ENCODE measurements around the gene CDH4. TPM values are rescaled to one million over a fixed set of nuclear protein-coding genes. Genes with fewer than 3 reads are reported as not detected.

Gene CDH4
- total RNA-seq, 2 experiments from 2014 or later = not detected

DNA sequence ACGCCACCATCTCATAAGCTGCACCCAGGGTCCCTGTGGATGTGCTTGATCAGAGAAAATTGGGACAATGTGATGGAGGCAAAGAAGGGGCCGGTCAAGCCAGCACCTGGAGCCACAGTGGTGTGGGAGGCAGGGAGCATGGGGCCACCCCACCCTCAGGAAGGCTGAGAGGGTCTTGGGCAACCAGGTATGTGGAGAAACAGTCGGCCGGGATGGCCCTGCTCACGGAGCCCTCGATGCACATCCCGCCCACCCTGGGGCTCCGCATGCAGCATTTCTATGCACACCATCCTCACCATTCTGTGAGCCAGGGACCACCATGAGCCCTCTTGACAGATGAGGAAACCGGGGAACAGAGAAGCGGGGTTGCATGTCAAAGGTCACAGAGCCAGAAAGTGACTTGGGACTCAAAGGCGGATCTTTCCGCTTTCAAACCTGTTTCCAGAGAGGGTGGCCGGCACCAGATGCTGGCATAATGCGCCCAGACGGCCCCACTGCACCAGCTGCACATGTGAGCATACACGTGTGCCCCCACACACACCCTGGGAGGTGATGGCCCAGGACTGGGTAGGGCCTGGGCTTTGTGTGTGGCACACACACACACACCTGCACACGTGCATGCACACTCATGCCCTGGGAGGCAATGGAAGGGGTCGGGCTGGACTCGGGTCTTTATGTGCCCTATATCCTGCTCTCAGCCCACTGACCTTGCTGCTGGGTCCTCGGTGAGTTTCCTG is 415.2 kb downstream of the CDH4 start:
- H3K9me2 ChIP-seq (ENCODE audit: insufficient read depth, low read length) = no peaks in the 10 kb centered on the region
- H4K20me1 ChIP-seq (ENCODE audit: insufficient read depth, low read length) = no peaks in the 10 kb centered on the region
- no peak for TF ChIP-seq EZH2phosphoT487 (IDR thresholded peaks at IDR 0.05; ENCODE audit: borderline replicate concordance, low read depth, low read length)
- TF ChIP-seq, protein P1, sequence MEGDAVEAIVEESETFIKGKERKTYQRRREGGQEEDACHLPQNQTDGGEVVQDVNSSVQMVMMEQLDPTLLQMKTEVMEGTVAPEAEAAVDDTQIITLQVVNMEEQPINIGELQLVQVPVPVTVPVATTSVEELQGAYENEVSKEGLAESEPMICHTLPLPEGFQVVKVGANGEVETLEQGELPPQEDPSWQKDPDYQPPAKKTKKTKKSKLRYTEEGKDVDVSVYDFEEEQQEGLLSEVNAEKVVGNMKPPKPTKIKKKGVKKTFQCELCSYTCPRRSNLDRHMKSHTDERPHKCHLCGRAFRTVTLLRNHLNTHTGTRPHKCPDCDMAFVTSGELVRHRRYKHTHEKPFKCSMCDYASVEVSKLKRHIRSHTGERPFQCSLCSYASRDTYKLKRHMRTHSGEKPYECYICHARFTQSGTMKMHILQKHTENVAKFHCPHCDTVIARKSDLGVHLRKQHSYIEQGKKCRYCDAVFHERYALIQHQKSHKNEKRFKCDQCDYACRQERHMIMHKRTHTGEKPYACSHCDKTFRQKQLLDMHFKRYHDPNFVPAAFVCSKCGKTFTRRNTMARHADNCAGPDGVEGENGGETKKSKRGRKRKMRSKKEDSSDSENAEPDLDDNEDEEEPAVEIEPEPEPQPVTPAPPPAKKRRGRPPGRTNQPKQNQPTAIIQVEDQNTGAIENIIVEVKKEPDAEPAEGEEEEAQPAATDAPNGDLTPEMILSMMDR (conservative IDR thresholded peaks at IDR 0.05; ENCODE audit: low read length) = no peak
- no peak for DNase-seq (ENCODE audit: low spot score)
- no peak overlapping the region for H3K4me2 ChIP-seq (ENCODE audit: low read length)
- no peaks in the 10 kb centered on the region for H3K9me3 ChIP-seq (ENCODE audit: low read length)
- H3K4me1 ChIP-seq (ENCODE audit: insufficient read depth, low read length, poor library complexity, severe bottlenecking) = no peaks in the 10 kb centered on the region
- H3K27ac ChIP-seq (ENCODE audit: low read depth, low read length, poor library complexity, severe bottlenecking) = no peak overlapping the region
- BruUV-seq (replicated peaks) = no TSS peak
- intact Hi-C loops (cut with micrococcal nuclease; ENCODE audit: unreplicated experiment) = no loop called here
- H2AFZ ChIP-seq (ENCODE audit: low read length) = no peak overlapping the region
- no peaks in the 10 kb centered on the region for H3K79me2 ChIP-seq (ENCODE audit: insufficient read depth, low read depth, low read length)
- CTCF ChIA-PET (ENCODE audit: unreplicated experiment) = no interaction called here
- no peak overlapping the region for H3K4me3 ChIP-seq (ENCODE audit: low read depth, low read length, poor library complexity, severe bottlenecking)
- POLR2A ChIA-PET = no interaction called here
- no peaks in the 10 kb centered on the region for H3K36me3 ChIP-seq (ENCODE audit: insufficient read depth, low read length)

DNA sequence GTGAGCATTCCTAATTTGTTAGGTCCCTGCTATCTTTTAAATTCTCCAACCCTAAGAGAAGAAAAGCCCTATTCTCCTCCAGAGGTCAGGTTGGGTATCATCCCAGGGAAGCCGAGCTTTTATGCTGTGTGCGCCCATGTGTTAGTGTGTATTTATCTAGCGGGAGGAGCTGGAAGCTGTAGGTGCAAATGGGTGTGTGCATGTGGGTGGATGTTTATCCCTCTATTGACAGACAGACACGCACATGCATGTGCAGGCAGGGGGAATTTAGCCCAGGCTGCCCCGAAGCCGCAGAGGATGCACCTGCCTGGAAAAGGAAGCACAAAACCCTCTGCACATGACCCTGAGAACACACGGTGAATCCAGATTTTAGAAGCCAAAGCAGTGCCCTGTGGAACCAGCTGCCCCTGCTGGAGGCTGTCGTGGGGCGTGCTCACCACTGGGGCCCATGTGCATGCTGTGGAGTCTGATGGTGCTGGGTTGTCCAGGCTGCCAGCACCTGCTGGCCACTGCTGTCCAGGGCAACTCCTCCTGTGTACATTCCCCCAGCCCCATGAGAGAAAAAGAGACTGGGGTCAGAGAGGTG is 416.1 kb downstream of the CDH4 start:
- no peak overlapping the region for H3K4me2 ChIP-seq (ENCODE audit: low read length)
- no peaks in the 10 kb centered on the region for H3K9me3 ChIP-seq (ENCODE audit: low read length)
- no TSS peak for BruUV-seq (replicated peaks)
- H3K4me1 ChIP-seq (ENCODE audit: insufficient read depth, low read length, poor library complexity, severe bottlenecking) = no peaks in the 10 kb centered on the region
- no peak overlapping the region for H3K27ac ChIP-seq (ENCODE audit: low read depth, low read length, poor library complexity, severe bottlenecking)
- TF ChIP-seq, protein P1 (conservative IDR thresholded peaks at IDR 0.05; ENCODE audit: low read length) = no peak
- no peak for TF ChIP-seq EZH2phosphoT487 (IDR thresholded peaks at IDR 0.05; ENCODE audit: borderline replicate concordance, low read depth, low read length)
- no peak overlapping the region for H2AFZ ChIP-seq (ENCODE audit: low read length)
- CTCF ChIA-PET (ENCODE audit: unreplicated experiment) = no interaction called here
- intact Hi-C loops (cut with micrococcal nuclease; ENCODE audit: unreplicated experiment) = no loop called here
- POLR2A ChIA-PET = no interaction called here
- H4K20me1 ChIP-seq (ENCODE audit: insufficient read depth, low read length) = no peaks in the 10 kb centered on the region
- H3K4me3 ChIP-seq (ENCODE audit: low read depth, low read length, poor library complexity, severe bottlenecking) = no peak overlapping the region
- no peaks in the 10 kb centered on the region for H3K9me2 ChIP-seq (ENCODE audit: insufficient read depth, low read length)
- H3K79me2 ChIP-seq (ENCODE audit: insufficient read depth, low read depth, low read length) = no peaks in the 10 kb centered on the region
- no peak for DNase-seq (ENCODE audit: low spot score)
- no peaks in the 10 kb centered on the region for H3K36me3 ChIP-seq (ENCODE audit: insufficient read depth, low read length)

All from OCI-LY7 (cell line).